Measurements from ENCODE around the gene MS4A18.
"Not testable (repeated sequence)": the region's sequence is repeated elsewhere in the genome, so short reads cannot be mapped to it uniquely, and the experiment has no call there.

Gene MS4A18

GRCh38 chr11:60740573-60740972 lies 16.1 kb downstream of the MS4A18 start:
- DNase-seq: no peak

DNA sequence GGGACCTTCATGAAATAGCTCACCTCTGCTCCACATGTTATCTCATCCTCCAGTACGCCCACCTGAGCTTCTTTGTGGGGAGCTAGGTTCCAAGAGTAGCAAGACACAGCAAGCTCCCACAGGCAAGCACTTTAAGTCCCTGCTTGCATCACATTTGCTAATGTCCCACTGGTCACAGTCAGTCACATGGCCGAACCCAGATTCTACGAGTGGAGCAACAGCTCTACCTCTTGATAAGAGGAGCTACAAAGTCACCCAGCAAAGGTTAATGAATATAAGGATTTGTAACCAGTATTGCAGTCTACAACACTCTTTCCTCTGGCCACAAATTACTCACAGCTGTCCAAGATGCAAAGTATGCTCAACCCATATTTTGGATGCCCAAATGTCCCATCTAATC lies 16.9 kb downstream of the MS4A18 start:
- DNase-seq: no peak

- DNase-seq: no peak
Observed at GRCh38 chr11:60743058-60743457, 18.5 kb downstream of the MS4A18 start.

DNA sequence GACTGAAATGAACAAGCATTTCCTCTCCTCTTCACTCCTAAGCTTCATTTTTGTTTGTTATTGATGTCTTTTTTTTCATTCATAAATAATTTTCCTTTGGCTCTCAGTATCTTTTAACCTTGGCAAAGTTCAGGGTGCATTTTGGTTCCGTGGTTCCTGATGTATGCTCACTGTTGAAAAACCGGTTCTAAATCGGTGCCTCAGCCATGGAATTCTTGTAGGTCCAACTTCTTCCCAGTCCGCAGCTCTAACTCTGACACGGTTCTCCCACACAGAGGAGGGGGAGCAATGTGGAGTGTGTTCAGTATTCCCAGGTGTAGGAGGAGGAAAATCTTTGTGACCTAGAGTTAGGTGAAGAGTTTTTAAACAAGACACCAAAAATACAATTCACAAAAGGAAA lies 19.6 kb downstream of the MS4A18 start:
- no peak for DNase-seq

- DNase-seq: no peak
Observed at GRCh38 chr11:60747359-60747873, 22.9 kb downstream of the MS4A18 start.

DNA sequence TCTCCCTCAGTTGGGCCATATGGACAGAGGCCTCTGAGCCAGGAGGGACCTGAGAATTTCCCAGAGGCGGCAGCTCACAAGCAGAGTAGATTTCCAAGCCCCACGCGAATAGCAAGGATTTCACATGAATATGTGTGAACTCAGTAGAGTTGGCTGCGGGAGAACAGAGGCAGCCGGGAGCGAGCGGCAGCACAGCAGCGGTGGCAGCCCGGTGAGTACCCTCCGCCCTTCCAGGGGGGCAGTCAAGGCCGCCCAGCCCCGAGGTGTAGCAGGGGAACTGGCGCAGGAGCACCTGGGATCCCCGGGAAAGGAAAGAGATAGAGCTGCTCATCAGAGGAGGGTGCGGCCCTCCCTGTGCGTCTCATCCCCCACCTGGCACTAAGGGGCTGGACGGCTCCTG lies 23.7 kb downstream of the MS4A18 start:
- DNase-seq: no peak

DNA sequence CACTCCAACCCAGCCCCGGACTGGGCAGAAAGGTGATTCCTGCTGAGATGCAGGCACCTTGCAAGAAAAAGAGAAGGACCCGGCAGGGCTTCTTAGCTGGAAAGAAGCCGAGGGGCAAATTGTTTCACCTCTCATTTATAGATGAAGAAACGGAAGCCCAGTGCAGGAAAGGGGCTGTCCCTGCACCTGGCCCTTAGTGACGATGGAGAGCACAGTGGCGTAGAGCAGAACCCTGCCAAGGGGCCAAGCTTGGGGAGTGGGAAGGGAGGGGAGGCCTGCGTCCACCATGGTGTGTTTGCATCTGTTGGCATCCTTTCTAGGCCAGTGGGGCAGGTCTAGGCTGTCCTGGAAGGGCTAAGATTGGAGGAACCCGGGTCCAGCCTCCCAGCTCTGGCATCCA lies 24.3 kb downstream of the MS4A18 start:
- no peak for DNase-seq

DNA sequence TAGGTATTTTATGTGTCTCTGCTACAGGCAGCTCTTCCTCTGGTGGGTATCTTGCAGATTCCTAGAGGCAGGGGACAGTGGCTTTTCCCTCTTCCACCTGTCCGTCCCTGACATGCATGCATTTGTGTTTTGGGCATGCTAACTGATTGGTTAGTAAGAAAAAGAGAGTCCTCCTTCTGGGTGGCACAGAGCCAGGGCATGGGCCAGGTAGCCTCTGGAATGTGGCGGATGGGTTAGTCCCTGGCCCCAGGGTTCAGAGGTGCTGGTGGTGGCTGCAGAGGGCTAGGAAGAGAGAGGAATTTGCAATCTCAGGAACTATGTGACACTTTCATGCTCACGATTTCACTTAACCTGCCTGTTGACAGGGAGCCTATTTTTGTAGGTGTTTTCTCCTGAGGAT lies 26.4 kb downstream of the MS4A18 start:
- no peak for DNase-seq

DNA sequence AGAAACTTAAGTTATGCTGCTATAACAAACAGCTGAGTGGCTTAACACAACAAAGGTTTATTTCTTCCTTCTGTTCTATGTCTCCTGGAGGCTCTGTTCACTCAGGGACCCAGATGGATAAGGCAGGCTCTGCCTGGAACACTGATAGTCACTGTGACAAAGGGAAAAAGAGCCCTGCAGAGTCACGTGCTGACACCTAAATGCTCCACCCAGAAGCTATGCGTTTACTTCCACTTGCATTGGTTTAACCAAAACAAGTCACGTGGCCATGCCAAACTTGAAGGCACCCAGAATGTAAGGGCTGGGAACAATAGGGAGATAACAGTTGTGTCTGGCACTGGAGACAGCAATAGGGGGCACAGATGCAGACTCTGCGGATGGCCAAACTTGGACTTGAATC lies 28.8 kb downstream of the MS4A18 start:
- DNase-seq: no peak

DNA sequence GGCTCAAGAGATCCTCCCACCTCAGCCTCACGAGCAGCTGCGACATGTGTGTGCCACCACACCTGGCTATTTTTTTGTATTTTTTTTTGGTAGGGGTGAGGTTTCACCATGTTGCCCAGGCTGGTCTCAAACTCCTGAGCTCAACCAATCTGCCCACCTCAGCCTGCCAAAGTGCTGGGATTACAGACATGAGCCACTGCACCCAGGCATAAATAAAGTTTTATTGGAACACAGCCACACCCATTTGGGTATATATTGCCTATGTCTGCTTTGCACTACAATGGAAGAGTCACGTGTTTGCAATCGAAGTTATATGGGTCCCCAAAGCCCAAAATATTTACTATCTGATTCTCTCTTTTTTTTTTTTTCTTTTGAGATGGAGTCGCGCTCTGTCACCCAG lies 30.4 kb downstream of the MS4A18 start:
- DNase-seq: no peak

DNA sequence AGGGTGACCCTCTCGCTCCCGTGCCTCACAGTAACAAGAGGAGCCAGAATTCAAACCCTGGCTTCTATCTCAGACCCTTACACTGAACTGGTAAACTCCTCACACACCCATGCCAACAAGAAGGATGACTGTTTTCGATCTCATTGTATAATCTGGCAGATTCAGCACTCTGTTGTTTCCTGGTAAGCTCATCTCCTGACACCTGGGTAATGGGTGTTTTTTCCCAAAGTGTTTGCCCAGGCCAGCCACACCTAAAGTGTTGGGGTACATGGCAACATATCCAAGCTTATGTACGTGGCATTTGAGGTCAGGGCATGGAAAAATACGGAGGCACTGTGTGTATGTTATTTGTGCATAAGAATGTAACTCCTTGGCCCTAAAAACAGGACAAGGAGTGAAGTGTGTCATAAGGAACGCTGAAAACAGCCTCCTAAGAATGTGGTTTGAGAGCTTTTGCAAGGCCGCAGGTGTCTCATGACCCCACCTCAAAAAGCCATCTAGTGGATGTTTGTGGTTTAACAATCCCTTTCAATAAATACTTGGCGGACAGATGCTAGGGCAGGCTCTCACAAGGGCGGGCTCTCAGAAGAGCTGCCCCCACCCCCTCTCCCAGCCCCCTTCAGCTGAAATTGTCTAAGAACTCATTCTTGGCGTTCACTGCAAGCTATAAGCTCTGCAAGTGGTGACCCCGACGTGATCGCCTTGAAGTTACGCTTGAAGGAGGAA lies 31.9 kb downstream of the MS4A18 start, which contains the start of gene MS4A15:
Gene MS4A15 (plus strand): TSS at position 561 of the 726 bp plus-strand sequence. CDS start 6,867 bp downstream, outside the sequence.
- no peak for DNase-seq

- no peak for DNase-seq
Observed at GRCh38 chr11:60757231-60757800, 32.8 kb downstream of the MS4A18 start.

- DNase-seq: not testable (repeated sequence)
Observed at GRCh38 chr11:60758671-60759070, 34.2 kb downstream of the MS4A18 start.

GRCh38 chr11:60759438-60760225 lies 35.1 kb downstream of the MS4A18 start:
- not testable (repeated sequence) for DNase-seq

GRCh38 chr11:60761436-60762190 lies 37.1 kb downstream of the MS4A18 start:
- DNase-seq: no peak

DNA sequence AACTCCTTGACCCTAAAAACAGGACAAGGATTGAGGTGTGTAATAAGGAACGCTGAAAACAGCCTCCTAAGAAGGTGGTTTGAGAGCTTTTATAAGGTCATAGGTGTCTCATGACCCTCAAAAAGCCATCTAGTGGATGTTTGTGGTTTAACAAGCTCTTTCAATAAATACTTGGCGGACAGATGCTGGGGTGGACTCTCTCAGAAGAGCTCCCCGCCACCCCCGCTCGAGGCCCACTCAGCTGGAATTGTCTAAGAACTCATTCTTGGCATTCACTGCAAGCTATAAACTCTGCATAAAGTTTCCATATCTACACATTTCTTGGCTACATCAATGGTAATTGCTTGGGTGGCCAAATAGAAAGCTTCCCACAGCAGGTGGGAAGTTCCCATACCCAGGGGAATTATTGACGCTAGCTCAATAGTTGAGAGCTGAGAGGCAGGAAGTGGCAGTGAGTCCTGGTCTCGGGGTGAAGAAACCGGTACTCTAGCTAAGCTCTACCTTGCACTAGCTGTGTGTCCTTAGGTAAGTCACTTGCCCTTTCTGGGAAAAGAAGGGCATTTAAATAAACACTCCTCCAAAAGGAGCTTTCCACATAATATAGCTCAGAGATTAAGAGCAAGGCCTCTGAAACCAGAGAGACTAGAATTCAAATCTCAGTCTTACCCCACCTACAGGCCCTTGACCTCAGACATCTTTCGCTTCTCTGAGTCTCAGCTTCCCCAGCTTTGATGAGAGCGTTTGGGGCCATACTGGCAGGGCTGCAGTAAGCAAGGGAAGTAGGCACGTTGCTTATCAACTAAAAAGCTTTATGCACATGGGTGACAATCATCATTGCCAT lies 38.6 kb downstream of the MS4A18 start:
- DNase-seq: no peak

DNA sequence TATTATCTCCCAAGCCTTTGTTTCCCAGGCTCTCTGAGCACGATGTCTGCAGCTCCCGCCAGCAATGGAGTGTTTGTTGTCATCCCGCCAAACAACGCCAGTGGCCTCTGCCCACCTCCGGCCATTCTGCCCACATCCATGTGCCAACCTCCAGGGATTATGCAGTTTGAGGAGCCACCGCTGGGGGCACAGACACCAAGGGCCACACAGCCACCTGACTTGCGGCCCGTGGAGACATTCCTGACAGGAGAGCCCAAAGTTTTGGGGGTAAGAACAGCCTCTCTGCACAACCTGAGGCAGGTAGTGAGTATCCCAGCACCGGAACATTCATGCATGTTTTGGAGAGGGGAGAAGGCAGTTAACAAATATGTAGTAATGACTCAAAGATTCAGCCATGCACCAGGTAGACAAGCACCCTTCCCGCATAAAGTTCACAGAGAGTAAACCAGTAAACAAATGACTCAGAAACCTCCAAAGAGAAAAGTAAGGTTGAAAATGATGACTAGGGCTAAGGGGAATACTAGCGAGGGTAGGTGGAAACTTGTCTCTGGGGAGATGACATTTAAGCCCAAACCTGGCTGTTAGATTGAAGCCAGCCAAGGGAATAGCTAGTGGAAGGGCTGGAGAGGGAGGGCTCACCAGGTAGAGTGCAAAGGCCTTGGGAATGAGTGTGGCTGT lies 39.3 kb downstream of the MS4A18 start:
- no peak for DNase-seq

- DNase-seq: no peak
Observed at GRCh38 chr11:60764879-60765278, 40.4 kb downstream of the MS4A18 start.

- DNase-seq: no peak
Observed at GRCh38 chr11:60765355-60765754, 40.8 kb downstream of the MS4A18 start.

- DNase-seq: no peak
Observed at GRCh38 chr11:60766547-60766946, 42.0 kb downstream of the MS4A18 start.

DNA sequence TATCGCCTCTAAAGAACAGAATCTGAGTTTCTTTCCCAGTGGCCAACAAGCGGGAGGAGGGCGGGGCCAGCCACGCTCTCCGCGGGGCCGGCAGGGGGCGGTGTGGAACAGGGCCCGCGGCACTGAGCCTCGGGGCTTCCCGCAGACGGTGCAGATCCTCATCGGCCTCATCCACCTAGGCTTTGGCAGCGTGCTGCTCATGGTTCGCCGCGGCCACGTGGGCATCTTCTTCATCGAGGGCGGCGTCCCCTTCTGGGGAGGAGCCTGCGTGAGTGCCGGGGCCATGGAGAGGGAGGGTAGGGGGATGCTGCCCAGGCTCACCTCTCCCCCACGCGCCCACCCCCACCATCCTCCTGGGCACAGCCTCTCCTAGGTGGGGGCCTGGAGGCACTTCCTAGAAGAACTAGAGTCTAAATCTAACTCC lies 42.9 kb downstream of the MS4A18 start:
- DNase-seq: no peak
